PFSK-1 (cell line): ENCODE measurements around the gene MAP9.

ENCODE experiments used
- FOXP2 ChIP-seq: optimal IDR thresholded peaks from 2 replicates; pipeline ENCODE3; 2011; ENCODE audit warnings: borderline replicate concordance, control low read depth, inconsistent platforms; ENCODE audit not compliant: insufficient read depth; ENCODE audit errors: extremely low read length, extremely low read depth
- POLR2AphosphoS5 ChIP-seq: IDR thresholded peaks from 2 replicates; pipeline ENCODE4 v1.6.1; 2012; ENCODE audit warnings: low read depth, mild to moderate bottlenecking, control low read depth, low read length, moderate library complexity
- SIN3A ChIP-seq: IDR thresholded peaks from 2 replicates; pipeline ENCODE4 v1.6.1; 2012; ENCODE audit warnings: mild to moderate bottlenecking, low read length, moderate library complexity, borderline replicate concordance; ENCODE audit not compliant: insufficient read depth
- TAF1 ChIP-seq: IDR thresholded peaks from 2 replicates; pipeline ENCODE4 v1.6.1; 2012; ENCODE audit warnings: low read length, control low read depth, borderline replicate concordance; ENCODE audit not compliant: insufficient read depth
- TF ChIP-seq, protein P1 (sequence below), 2 experiments: IDR thresholded peaks; 2 replicates each; pipeline versions ENCODE4 v1.6.1 to v1.8.0; 2011 to 2012; ENCODE audit warnings: low read depth in 2 of 2, low read length in 2 of 2, control low read depth in 1 of 2, inconsistent platforms in 1 of 2, mild to moderate bottlenecking in 1 of 2, moderate library complexity in 1 of 2; ENCODE audit not compliant: insufficient read depth in 1 of 2

Gene MAP9

DNA sequence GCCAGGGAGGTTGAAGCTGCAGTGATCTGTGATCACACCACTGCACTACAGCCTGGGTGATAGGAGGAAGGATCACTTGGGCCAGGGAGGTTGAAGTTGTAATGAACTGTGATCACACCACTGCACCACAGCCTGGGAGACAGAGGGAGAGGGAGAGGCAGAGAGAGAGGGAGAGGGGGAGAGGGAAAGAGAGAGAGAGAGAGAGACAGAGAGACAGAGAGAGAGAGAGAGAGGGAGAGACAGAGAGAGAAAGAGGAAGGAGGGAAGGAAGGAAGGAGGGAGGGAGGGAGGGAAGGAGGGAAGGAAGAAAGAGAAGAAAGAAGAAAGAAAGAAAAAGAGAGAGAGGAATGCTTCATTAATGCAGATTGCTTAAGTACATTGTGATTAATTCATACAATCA is 15.2 kb upstream of the MAP9 start:
- TF ChIP-seq TAF1 (no peak), FOXP2 (no peak), POLR2AphosphoS5 (no peak), SIN3A (no peak)
- TF ChIP-seq, protein P1, sequence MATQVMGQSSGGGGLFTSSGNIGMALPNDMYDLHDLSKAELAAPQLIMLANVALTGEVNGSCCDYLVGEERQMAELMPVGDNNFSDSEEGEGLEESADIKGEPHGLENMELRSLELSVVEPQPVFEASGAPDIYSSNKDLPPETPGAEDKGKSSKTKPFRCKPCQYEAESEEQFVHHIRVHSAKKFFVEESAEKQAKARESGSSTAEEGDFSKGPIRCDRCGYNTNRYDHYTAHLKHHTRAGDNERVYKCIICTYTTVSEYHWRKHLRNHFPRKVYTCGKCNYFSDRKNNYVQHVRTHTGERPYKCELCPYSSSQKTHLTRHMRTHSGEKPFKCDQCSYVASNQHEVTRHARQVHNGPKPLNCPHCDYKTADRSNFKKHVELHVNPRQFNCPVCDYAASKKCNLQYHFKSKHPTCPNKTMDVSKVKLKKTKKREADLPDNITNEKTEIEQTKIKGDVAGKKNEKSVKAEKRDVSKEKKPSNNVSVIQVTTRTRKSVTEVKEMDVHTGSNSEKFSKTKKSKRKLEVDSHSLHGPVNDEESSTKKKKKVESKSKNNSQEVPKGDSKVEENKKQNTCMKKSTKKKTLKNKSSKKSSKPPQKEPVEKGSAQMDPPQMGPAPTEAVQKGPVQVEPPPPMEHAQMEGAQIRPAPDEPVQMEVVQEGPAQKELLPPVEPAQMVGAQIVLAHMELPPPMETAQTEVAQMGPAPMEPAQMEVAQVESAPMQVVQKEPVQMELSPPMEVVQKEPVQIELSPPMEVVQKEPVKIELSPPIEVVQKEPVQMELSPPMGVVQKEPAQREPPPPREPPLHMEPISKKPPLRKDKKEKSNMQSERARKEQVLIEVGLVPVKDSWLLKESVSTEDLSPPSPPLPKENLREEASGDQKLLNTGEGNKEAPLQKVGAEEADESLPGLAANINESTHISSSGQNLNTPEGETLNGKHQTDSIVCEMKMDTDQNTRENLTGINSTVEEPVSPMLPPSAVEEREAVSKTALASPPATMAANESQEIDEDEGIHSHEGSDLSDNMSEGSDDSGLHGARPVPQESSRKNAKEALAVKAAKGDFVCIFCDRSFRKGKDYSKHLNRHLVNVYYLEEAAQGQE (IDR thresholded peaks at IDR 0.05; ENCODE audit: insufficient read depth in 1 of 2, low read depth in 2 of 2, low read length in 2 of 2), result no peak

DNA sequence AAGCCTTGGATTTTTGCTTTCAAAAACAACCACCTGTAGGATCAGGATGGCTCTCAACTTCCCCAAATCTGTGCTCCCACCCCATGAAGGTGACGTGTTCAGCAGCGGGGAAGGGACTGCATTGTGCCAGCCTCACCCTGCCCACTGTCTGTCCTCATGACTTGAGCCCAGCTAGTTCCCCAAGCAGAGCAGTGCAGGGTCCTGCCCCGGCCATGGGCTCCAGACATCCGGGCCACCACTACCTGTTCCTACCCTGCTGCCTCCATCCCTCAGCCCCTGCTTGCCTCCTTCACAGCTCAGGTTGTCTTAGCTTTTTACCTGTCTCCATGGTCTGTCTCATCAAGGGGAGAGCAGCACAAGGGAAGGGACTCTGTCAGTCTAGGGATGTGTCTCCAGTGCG is 11.4 kb upstream of the MAP9 start:
- TF ChIP-seq, protein P1 (IDR thresholded peaks at IDR 0.05; ENCODE audit: insufficient read depth in 1 of 2, low read depth in 2 of 2, low read length in 2 of 2), result no peak
- TF ChIP-seq FOXP2 (no peak), TAF1 (no peak), POLR2AphosphoS5 (no peak), SIN3A (no peak)

DNA sequence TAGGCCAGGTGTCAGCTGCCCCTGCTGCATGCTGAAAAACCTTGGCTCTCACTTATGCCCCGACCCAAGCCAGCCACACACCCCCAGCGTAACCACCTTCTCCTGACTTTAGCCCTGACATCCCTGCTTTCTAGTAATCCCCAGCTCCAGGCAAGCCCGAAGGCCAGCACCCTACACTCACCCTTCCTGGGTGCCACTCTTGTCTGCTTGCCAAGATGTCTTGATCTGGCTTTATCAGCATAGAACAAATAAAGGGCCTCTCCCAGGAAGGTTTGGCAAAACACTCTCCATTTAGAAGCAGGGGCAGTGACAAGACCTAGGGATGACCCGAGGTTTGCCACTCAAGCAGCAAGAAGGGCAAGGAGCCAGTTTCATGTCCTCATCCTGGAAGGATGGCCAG is 6.8 kb upstream of the MAP9 start:
- TF ChIP-seq POLR2AphosphoS5, result no peak

- TF ChIP-seq, protein P1 (IDR thresholded peaks at IDR 0.05; ENCODE audit: insufficient read depth in 1 of 2, low read depth in 2 of 2, low read length in 2 of 2), result no peak
- no peak for TF ChIP-seq FOXP2
- no peak for TF ChIP-seq SIN3A
- no peak for TF ChIP-seq TAF1
- no peak for TF ChIP-seq POLR2AphosphoS5
Measured at GRCh38 chr4:155377276-155377675, 511 bp upstream of the MAP9 start.

GRCh38 chr4:155371432-155372043 is 5.2 kb downstream of the MAP9 start:
- TF ChIP-seq, protein P1 (IDR thresholded peaks at IDR 0.05; ENCODE audit: insufficient read depth in 1 of 2, low read depth in 2 of 2, low read length in 2 of 2), result no peak
- no peak for TF ChIP-seq POLR2AphosphoS5
- TF ChIP-seq TAF1, result no peak
- no peak for TF ChIP-seq SIN3A
- TF ChIP-seq FOXP2, result no peak

DNA sequence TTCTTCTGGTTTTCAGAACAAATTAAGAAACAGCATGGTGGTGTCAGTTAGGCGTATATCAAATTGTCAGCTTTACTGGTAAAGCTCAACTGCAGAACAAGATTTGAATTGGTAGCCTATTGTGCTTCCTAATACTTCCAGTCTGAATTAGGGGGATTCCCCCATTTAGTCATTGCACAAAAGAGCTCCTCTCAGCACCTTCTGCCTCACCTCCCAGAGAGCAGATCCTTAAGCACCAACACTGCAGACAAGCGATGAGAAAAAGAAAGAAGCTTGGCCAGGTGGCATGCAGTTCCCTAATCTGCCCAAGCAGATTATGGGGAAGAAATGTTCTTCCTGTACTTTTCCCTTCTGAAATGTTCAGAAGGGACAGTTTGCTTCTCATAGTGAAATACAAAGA is 9.2 kb downstream of the MAP9 start:
- TF ChIP-seq, protein P1 (IDR thresholded peaks at IDR 0.05; ENCODE audit: insufficient read depth in 1 of 2, low read depth in 2 of 2, low read length in 2 of 2), result no peak
- no peak for TF ChIP-seq POLR2AphosphoS5
- TF ChIP-seq TAF1, result no peak
